ENCODE data around the gene FGF22. TPM values are rescaled to one million over a fixed set of nuclear protein-coding genes. Genes with fewer than 3 reads are reported as not detected.

Gene FGF22
- total and polyA plus RNA-seq, 2 of the 8 experiments (the other 6 are each of a cell fraction or from before 2014, with no cell fraction given), result 0.44 to 1.7 TPM

DNA sequence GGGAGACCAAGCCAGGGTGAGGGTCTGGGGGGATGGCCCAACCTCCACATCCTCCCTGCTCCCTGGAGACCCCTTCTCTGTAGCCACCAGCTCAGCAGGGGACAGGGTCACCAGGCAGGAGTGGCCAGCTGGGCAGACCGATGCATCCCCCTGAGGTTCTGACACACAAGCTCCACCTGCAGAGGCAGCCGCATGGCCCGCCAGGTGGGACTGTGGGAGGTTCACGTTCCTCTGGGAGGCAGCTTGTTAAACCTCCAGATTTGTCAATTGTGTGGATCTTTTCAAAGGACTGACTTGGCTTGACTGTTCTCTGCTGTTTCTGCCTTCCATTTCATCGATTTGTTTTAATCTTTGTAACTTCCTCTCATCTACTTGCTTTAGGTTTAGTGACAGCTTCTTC, 14.4 kb upstream of the FGF22 start:
- no peak for DNase-seq (ENCODE audit: low read depth in 1 of 2, low spot score in 2 of 2)
- no peak overlapping the region for H2BK15ac ChIP-seq (ENCODE audit: low read length)
- H4K5ac ChIP-seq (ENCODE audit: insufficient read length, low read depth, low read length), result no peak overlapping the region
- no peak overlapping the region for H3K27ac ChIP-seq (ENCODE audit: low read depth, low read length)
- H3K4ac ChIP-seq (replicated peaks; ENCODE audit: insufficient read length, low read depth, low read length), result no peak overlapping the region
- no peak overlapping the region for H3K9ac ChIP-seq (replicated peaks in 1 of 4; ENCODE audit: extremely low read depth in 1 of 4, low read depth in 3 of 4, low read length in 3 of 4)
- H2AFZ ChIP-seq (ENCODE audit: low read length), result no peak overlapping the region
- H3K4me3 ChIP-seq (ENCODE audit: extremely low read depth in 1 of 4, insufficient read depth in 2 of 4, low read depth in 3 of 4, low read length in 4 of 4), result no peak overlapping the region
- H3K23ac ChIP-seq (ENCODE audit: insufficient read length), result no peak overlapping the region
- H2BK120ac ChIP-seq (replicated peaks; ENCODE audit: low read depth, low read length), result no peak overlapping the region
- no peak overlapping the region for H3K14ac ChIP-seq (ENCODE audit: insufficient read length)
- H3K9me3 ChIP-seq (ENCODE audit: insufficient read depth in 2 of 2, low read depth in 1 of 2, low read length in 1 of 2), result no peaks in the 10 kb centered on the region
- no peak overlapping the region for H2BK12ac ChIP-seq (ENCODE audit: low read depth, low read length)
- H3K36me3 ChIP-seq (ENCODE audit: control insufficient read depth in 2 of 4, insufficient read depth in 4 of 4, low read length in 3 of 4), result peaks cover 2 to 44% (median 24%) of the 10 kb centered on the region in 4 experiments
- peaks cover 7 to 14% of the 10 kb centered on the region in 2 experiments for H4K20me1 ChIP-seq (replicated peaks in 1 of 2; ENCODE audit: control insufficient read depth in 1 of 2, insufficient read depth in 2 of 2, low read length in 2 of 2)
- H3K27me3 ChIP-seq (replicated peaks in 1 of 4; ENCODE audit: control insufficient read depth in 3 of 4, extremely low read depth in 1 of 4, insufficient read depth in 3 of 4, low read length in 3 of 4), result no peaks in the 10 kb centered on the region
- H3K23me2 ChIP-seq (ENCODE audit: low read depth, low read length), result no peaks in the 10 kb centered on the region
- FAIRE-seq, result no peak
- H3K18ac ChIP-seq (ENCODE audit: extremely low read depth, low read length), result no peak overlapping the region
- H3K4me2 ChIP-seq (ENCODE audit: insufficient read depth in 1 of 2, low read depth in 2 of 2, low read length in 2 of 2), result no peak overlapping the region
- H3K79me1 ChIP-seq (ENCODE audit: low read depth, low read length), result peaks cover 3% of the 10 kb centered on the region
- H2AK5ac ChIP-seq (ENCODE audit: low read depth, low read length), result no peak overlapping the region
- H3K56ac ChIP-seq (replicated peaks; ENCODE audit: insufficient read length, low read depth, low read length), result no peak overlapping the region
- no peak overlapping the region for H2BK5ac ChIP-seq (ENCODE audit: low read depth, low read length)
- H3K4me1 ChIP-seq (replicated peaks in 1 of 4; ENCODE audit: control insufficient read depth in 3 of 4, insufficient read depth in 4 of 4, low read length in 3 of 4), result no peaks in the 10 kb centered on the region; a peak in 1 of 7 replicates
- 93% methylated on average over 5 of the region's 5 CpGs; no CpG with 5 or more reads in 1 of the 2 experiments for WGBS, 2 experiments (ENCODE audit: extremely low coverage in 1 of 2, insufficient coverage in 1 of 2, insufficient read length in 1 of 2, insufficient replicate concordance in 2 of 2, low coverage in 1 of 2, low lambda C conversion rate in 2 of 2, missing lambda C conversion rate in 1 of 2)
- H4K8ac ChIP-seq (ENCODE audit: extremely low read depth, insufficient read depth, low read length), result no peak overlapping the region; the same call in 1 of the 2 replicates
- CTCF ChIA-PET (ENCODE audit: partially characterized antibody), result interaction anchor here (0.9 to 4.4 kb wide), 4 partner anchors 16 to 40 kb away, joined by 3 to 26 read pairs (median 8); no protein-coding TSS in a partner anchor
- POLR2A ChIA-PET (ENCODE audit: partially characterized antibody), result interaction anchor here (1.2 to 1.4 kb wide), 2 partner anchors 38 to 51 kb away, joined by 3 to 4 read pairs; partner anchors contain the start of gene RNF126
- no peak overlapping the region for H2BK20ac ChIP-seq (ENCODE audit: low read length)
- H4K91ac ChIP-seq (replicated peaks; ENCODE audit: insufficient read length, low read length), result no peak overlapping the region
- no peaks in the 10 kb centered on the region; a peak in 1 of 4 replicates for H3K79me2 ChIP-seq (ENCODE audit: control insufficient read depth in 1 of 2, insufficient read depth in 2 of 2, low read length in 2 of 2)
- TF ChIP-seq, protein P1, sequence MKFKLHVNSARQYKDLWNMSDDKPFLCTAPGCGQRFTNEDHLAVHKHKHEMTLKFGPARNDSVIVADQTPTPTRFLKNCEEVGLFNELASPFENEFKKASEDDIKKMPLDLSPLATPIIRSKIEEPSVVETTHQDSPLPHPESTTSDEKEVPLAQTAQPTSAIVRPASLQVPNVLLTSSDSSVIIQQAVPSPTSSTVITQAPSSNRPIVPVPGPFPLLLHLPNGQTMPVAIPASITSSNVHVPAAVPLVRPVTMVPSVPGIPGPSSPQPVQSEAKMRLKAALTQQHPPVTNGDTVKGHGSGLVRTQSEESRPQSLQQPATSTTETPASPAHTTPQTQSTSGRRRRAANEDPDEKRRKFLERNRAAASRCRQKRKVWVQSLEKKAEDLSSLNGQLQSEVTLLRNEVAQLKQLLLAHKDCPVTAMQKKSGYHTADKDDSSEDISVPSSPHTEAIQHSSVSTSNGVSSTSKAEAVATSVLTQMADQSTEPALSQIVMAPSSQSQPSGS (IDR thresholded peaks at IDR 0.05; ENCODE audit: low read length), result no peak
- TF ChIP-seq KDM1A (IDR thresholded peaks at IDR 0.05; ENCODE audit: borderline replicate concordance, low read length), result no peak
- TF ChIP-seq TEAD4 (IDR thresholded peaks at IDR 0.05; ENCODE audit: low read depth, low read length), result no peak
- no peak for TF ChIP-seq RAD21 (IDR thresholded peaks at IDR 0.05 in 1 of 2, conservative IDR thresholded peaks at IDR 0.05 in 1 of 2; ENCODE audit: low read depth in 2 of 2, low read length in 2 of 2)
- TF ChIP-seq FOSL1 (IDR thresholded peaks at IDR 0.05; ENCODE audit: insufficient read depth, low read depth, low read length), result no peak
- no peak for TF ChIP-seq TAF7 (optimal IDR thresholded peaks at IDR 0.05; ENCODE audit: borderline replicate concordance, low read depth, low read length)
- TF ChIP-seq RFX5 (IDR thresholded peaks at IDR 0.05; ENCODE audit: borderline replicate concordance, low read depth, low read length), result no peak
